HL-60 (cell line): ENCODE measurements around the gene ZNF423.

Source experiments
- DNase-seq, 2 experiments: peaks; one replicate each; pipeline ENCODE4 v3.0.0-alpha.2; 2010 to 2020; ENCODE audit warnings: low read depth in 1 of 2, low spot score in 1 of 2
- H3K27ac ChIP-seq: fragments of 250-450 bp; sonication (Bioruptor Pico); replicated peaks from 2 replicates; pipeline ENCODE4 v1.5.1; 2020; ENCODE audit warnings: mild to moderate bottlenecking, moderate library complexity
- H3K27me3 ChIP-seq: fragments of 250-450 bp; sonication (Bioruptor Pico); 2 replicates; pipeline ENCODE4 v1.5.1; 2021; ENCODE audit warnings: mild to moderate bottlenecking, moderate library complexity; ENCODE audit not compliant: insufficient read depth, poor library complexity, severe bottlenecking
- H3K4me3 ChIP-seq: replicated peaks from 2 replicates; pipeline ENCODE4 v1.5.1; 2011; ENCODE audit warnings: mild to moderate bottlenecking, control low read depth, low read length; ENCODE audit not compliant: insufficient read depth
- CTCF ChIP-seq: IDR thresholded peaks from one replicate; pipeline ENCODE4 v1.5.1; 2011; ENCODE audit warnings: low read length, control low read depth, inconsistent platforms; ENCODE audit not compliant: insufficient read depth
- GABPA ChIP-seq: IDR thresholded peaks from 2 replicates; pipeline ENCODE4 v1.6.1; 2012; ENCODE audit warnings: low read depth
- POLR2AphosphoS5 ChIP-seq: IDR thresholded peaks from 2 replicates; pipeline ENCODE4 v1.6.1; 2012; ENCODE audit warnings: low read depth
- SPI1 ChIP-seq: IDR thresholded peaks from 2 replicates; pipeline ENCODE4 v1.6.1; 2012; ENCODE audit warnings: low read depth, mild to moderate bottlenecking, borderline replicate concordance
- TF ChIP-seq, protein P1 (sequence below): IDR thresholded peaks from 2 replicates; pipeline ENCODE4 v1.6.1; 2012; ENCODE audit warnings: low read depth; ENCODE audit not compliant: insufficient replicate concordance

Gene ZNF423

GRCh38 chr16:49657736-49658465, 198.0 kb downstream of the ZNF423 start:
- Histone ChIP-seq H3K27ac (no peak overlapping the region), H3K27me3 (no peaks in the 10 kb centered on the region), H3K4me3 (no peak overlapping the region)
- no peak for TF ChIP-seq SPI1
- no peak for TF ChIP-seq CTCF
- no peak for TF ChIP-seq POLR2AphosphoS5
- TF ChIP-seq GABPA = no peak
- DNase-seq = no peak

GRCh38 chr16:49654425-49654824, 201.5 kb downstream of the ZNF423 start:
- no peak for DNase-seq
- no peaks in the 10 kb centered on the region for H3K27me3 ChIP-seq
- H3K4me3 ChIP-seq = no peak overlapping the region
- no peak overlapping the region for H3K27ac ChIP-seq
- TF ChIP-seq, protein P1, sequence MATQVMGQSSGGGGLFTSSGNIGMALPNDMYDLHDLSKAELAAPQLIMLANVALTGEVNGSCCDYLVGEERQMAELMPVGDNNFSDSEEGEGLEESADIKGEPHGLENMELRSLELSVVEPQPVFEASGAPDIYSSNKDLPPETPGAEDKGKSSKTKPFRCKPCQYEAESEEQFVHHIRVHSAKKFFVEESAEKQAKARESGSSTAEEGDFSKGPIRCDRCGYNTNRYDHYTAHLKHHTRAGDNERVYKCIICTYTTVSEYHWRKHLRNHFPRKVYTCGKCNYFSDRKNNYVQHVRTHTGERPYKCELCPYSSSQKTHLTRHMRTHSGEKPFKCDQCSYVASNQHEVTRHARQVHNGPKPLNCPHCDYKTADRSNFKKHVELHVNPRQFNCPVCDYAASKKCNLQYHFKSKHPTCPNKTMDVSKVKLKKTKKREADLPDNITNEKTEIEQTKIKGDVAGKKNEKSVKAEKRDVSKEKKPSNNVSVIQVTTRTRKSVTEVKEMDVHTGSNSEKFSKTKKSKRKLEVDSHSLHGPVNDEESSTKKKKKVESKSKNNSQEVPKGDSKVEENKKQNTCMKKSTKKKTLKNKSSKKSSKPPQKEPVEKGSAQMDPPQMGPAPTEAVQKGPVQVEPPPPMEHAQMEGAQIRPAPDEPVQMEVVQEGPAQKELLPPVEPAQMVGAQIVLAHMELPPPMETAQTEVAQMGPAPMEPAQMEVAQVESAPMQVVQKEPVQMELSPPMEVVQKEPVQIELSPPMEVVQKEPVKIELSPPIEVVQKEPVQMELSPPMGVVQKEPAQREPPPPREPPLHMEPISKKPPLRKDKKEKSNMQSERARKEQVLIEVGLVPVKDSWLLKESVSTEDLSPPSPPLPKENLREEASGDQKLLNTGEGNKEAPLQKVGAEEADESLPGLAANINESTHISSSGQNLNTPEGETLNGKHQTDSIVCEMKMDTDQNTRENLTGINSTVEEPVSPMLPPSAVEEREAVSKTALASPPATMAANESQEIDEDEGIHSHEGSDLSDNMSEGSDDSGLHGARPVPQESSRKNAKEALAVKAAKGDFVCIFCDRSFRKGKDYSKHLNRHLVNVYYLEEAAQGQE = no peak
- TF ChIP-seq SPI1 (no peak), GABPA (no peak), POLR2AphosphoS5 (no peak), CTCF (no peak)

DNA sequence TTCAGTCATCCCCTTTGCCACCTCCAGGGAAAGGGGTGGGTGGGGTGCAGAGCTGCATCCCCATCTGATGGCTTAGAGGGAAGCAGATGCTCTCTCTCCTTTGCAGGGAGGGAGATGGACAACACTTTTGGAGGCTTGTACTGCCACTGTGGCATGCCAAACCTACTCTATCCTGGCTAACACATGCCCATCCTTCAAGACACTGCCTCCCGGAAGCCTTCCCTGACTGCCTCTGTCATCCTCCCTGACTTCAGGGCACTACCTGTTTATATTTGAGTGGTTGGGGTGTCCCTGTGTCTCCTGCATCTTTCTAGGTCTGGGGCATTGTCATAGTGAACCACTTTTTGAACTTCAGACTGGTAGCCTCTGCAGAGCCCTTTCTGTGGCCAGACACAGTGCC, 202.3 kb downstream of the ZNF423 start:
- DNase-seq = no peak
- Histone ChIP-seq H3K27me3 (no peaks in the 10 kb centered on the region), H3K27ac (no peak overlapping the region), H3K4me3 (no peak overlapping the region)
- TF ChIP-seq CTCF (no peak), GABPA (no peak), SPI1 (no peak), POLR2AphosphoS5 (no peak)
- TF ChIP-seq, protein P1 = no peak
